Thyroid gland (tissue), 4 donors: Measurements from ENCODE around the gene KIAA1586.

Source experiments
- POLR2A ChIP-seq, 2 donors: fragments of 450-650 bp; IDR thresholded peaks; one replicate each; pipeline ENCODE4 v1.6.1; 2017; ENCODE audit warnings: antibody characterized with exemption in 2 of 2, mild to moderate bottlenecking in 2 of 2, moderate library complexity in 1 of 2
- TF ChIP-seq, protein P1 (sequence below), 6 experiments: fragments of 200-600 bp in 3 of 6; fragments of 450-650 bp in 3 of 6; sonication (generic) in 3 of 6; IDR thresholded peaks; one replicate each; pipeline ENCODE4 v1.5.1; 2016 to 2019; ENCODE audit warnings: antibody characterized with exemption in 6 of 6, mild to moderate bottlenecking in 2 of 6, inconsistent platforms in 1 of 6, moderate library complexity in 1 of 6

GRCh38 chr6:57024321-57024720 lies 22.2 kb upstream of the KIAA1586 start:
- TF ChIP-seq, protein P1, sequence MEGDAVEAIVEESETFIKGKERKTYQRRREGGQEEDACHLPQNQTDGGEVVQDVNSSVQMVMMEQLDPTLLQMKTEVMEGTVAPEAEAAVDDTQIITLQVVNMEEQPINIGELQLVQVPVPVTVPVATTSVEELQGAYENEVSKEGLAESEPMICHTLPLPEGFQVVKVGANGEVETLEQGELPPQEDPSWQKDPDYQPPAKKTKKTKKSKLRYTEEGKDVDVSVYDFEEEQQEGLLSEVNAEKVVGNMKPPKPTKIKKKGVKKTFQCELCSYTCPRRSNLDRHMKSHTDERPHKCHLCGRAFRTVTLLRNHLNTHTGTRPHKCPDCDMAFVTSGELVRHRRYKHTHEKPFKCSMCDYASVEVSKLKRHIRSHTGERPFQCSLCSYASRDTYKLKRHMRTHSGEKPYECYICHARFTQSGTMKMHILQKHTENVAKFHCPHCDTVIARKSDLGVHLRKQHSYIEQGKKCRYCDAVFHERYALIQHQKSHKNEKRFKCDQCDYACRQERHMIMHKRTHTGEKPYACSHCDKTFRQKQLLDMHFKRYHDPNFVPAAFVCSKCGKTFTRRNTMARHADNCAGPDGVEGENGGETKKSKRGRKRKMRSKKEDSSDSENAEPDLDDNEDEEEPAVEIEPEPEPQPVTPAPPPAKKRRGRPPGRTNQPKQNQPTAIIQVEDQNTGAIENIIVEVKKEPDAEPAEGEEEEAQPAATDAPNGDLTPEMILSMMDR (IDR thresholded peaks at IDR 0.05) = no peak
- no peak for TF ChIP-seq POLR2A (IDR thresholded peaks at IDR 0.05)
